ENCODE results near the gene VCL. TPM values are rescaled to one million over a fixed set of nuclear protein-coding genes. Genes with fewer than 3 reads are reported as not detected.

Gene VCL
- total and polyA plus RNA-seq, 9 of the 15 experiments (the other 6 are each of a cell fraction or from before 2014, with no cell fraction given): 29.8 to 186 (median 76.4) TPM

- intact Hi-C loops (cut with micrococcal nuclease) (no loop called here), in situ Hi-C loops (cut with MboI) (no loop called here)
- POLR2A ChIA-PET: interaction anchor here (1.1 to 2.6 kb wide), 4 partner anchors 12 to 39 kb away, joined by 3 to 10 read pairs (median 6); no protein-coding TSS in a partner anchor
- Histone ChIP-seq H3K27ac (ENCODE audit: extremely low read depth, low read depth, low read length) (no peak overlapping the region), H3K9me3 (replicated peaks; ENCODE audit: control insufficient read depth, insufficient read depth, low read depth, low read length) (no peaks in the 10 kb centered on the region), H4K20me1 (replicated peaks; ENCODE audit: control insufficient read depth, insufficient read depth, low read length) (no peaks in the 10 kb centered on the region), H3K27me3 (ENCODE audit: control insufficient read depth in 2 of 2, insufficient read depth in 2 of 2, low read length in 2 of 2) (no peaks in the 10 kb centered on the region), H3K9me1 (ENCODE audit: control insufficient read depth, insufficient read depth, low read length) (no peaks in the 10 kb centered on the region), H2AFZ (ENCODE audit: low read depth, low read length) (peak overlapping the region; percentile 84), H3K4me3 (no peak overlapping the region), H3K36me3 (ENCODE audit: control insufficient read depth, insufficient read depth, low read length) (no peaks in the 10 kb centered on the region), H3K4me1 (replicated peaks in 1 of 2; ENCODE audit: control insufficient read depth in 2 of 2, insufficient read depth in 2 of 2, low read length in 2 of 2) (peaks cover 13 to 27% of the 10 kb centered on the region in 2 experiments; a peak in 4 of 5 replicates), H3K79me2 (ENCODE audit: control insufficient read depth, insufficient read depth, low read length) (no peaks in the 10 kb centered on the region), H3K9ac (ENCODE audit: insufficient read depth in 1 of 2, low read depth in 2 of 2, low read length in 2 of 2) (no peak overlapping the region), H3K4me2 (ENCODE audit: insufficient read depth, low read length) (0 out of 2 replicates have a peak overlapping the region, but pooled peaks have one; percentile 5)
- peak; percentile 34 for ATAC-seq
- DNase-seq (ENCODE audit: extremely low read depth in 1 of 4, low spot score in 3 of 4): no peak
- WGBS (ENCODE audit: insufficient coverage, low coverage, missing lambda C conversion rate): 45% methylated on average over 5 of the region's 5 CpGs
- CTCF ChIA-PET (ENCODE audit: low intra/inter-chr PET ratio): no interaction called here
- no peak for FAIRE-seq
- no TSS peak for BruUV-seq (replicated peaks)
- TF ChIP-seq CEBPG (CRISPR knock-in tag; IDR thresholded peaks at IDR 0.05): no peak
- TF ChIP-seq CEBPG (tag; conservative IDR thresholded peaks at IDR 0.05 in 1 of 2, IDR thresholded peaks at IDR 0.05 in 1 of 2): peak in 1 of 2 experiments; percentile 42; a peak in 2 of 4 replicates
- TF ChIP-seq TCF15 (CRISPR knock-in tag; IDR thresholded peaks at IDR 0.05): no peak
- no peak for TF ChIP-seq SP1 (CRISPR knock-in tag; IDR thresholded peaks at IDR 0.05)
- no peak for TF ChIP-seq MTA2 (IDR thresholded peaks at IDR 0.05; ENCODE audit: low read depth)
- no peak for TF ChIP-seq HDGF (IDR thresholded peaks at IDR 0.05)
- TF ChIP-seq SRSF9 (IDR thresholded peaks at IDR 0.05; ENCODE audit: borderline replicate concordance, low read depth, low read length): no peak
- TF ChIP-seq, protein P1, sequence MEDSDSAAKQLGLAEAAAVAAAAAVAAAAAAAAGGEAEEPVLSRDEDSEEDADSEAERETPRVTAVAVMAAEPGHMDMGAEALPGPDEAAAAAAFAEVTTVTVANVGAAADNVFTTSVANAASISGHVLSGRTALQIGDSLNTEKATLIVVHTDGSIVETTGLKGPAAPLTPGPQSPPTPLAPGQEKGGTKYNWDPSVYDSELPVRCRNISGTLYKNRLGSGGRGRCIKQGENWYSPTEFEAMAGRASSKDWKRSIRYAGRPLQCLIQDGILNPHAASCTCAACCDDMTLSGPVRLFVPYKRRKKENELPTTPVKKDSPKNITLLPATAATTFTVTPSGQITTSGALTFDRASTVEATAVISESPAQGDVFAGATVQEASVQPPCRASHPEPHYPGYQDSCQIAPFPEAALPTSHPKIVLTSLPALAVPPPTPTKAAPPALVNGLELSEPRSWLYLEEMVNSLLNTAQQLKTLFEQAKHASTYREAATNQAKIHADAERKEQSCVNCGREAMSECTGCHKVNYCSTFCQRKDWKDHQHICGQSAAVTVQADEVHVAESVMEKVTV (CRISPR knock-in tag; IDR thresholded peaks at IDR 0.05): no peak
- TF ChIP-seq SPI1 (IDR thresholded peaks at IDR 0.05; ENCODE audit: borderline replicate concordance, low read depth, low read length): peak; percentile 19; the same call in 1 of the 2 replicates
- 0 out of 2 replicates have a peak, but pooled peaks have one; percentile 16 for TF ChIP-seq ZBTB43 (CRISPR knock-in tag; IDR thresholded peaks at IDR 0.05)
- TF ChIP-seq NCOA1 (IDR thresholded peaks at IDR 0.05; ENCODE audit: low read depth): no peak
Observed at GRCh38 chr10:73969224-73969841, 28.6 kb upstream of the VCL start.

Data from K562 (cell line).